NCI-H524 treated with DMSO at 0.1 percent for 48 hours (cell line): Measurements from ENCODE around the gene PRKD2.
"Not testable (repeated sequence)": the region's sequence is repeated elsewhere in the genome, so short reads cannot be mapped to it uniquely, and the experiment has no call there.

Source experiments
- DNase-seq: peaks from one replicate; lab custom pipeline; 2025; lab: John Stamatoyannopoulos, UW

The PRKD2 gene

GRCh38 chr19:46717034-46717715, at the start of gene PRKD2:
TSS of gene PRKD2 (minus strand) at chr19:46717114. CDS start at chr19:46716370, 744 bp downstream.
- no peak for DNase-seq

- no peak for DNase-seq
Observed at GRCh38 chr19:46764817-46765291, 47.9 kb upstream of the PRKD2 start.

- no peak for DNase-seq
Observed at GRCh38 chr19:46762245-46762890, 45.5 kb upstream of the PRKD2 start.

- DNase-seq = no peak
Observed at GRCh38 chr19:46761418-46761831, 44.5 kb upstream of the PRKD2 start.

- not testable (repeated sequence) for DNase-seq
Observed at GRCh38 chr19:46760897-46761296, 44.0 kb upstream of the PRKD2 start.

GRCh38 chr19:46760363-46760762, 43.4 kb upstream of the PRKD2 start:
- DNase-seq = no peak

- DNase-seq = no peak
Observed at GRCh38 chr19:46759817-46760333, 43.0 kb upstream of the PRKD2 start.

GRCh38 chr19:46759206-46759605, 42.3 kb upstream of the PRKD2 start:
- DNase-seq = no peak

GRCh38 chr19:46756544-46756888, 39.6 kb upstream of the PRKD2 start:
- no peak for DNase-seq

- DNase-seq = no peak
Observed at GRCh38 chr19:46755853-46756543, 39.1 kb upstream of the PRKD2 start.

GRCh38 chr19:46755077-46755852, 38.4 kb upstream of the PRKD2 start:
- DNase-seq = no peak

- DNase-seq = peak; percentile 26
Observed at GRCh38 chr19:46753420-46754155, 36.7 kb upstream of the PRKD2 start.

- DNase-seq = no peak
Observed at GRCh38 chr19:46748325-46749109, 31.6 kb upstream of the PRKD2 start.

GRCh38 chr19:46746281-46747057, 29.6 kb upstream of the PRKD2 start, which contains the start of gene STRN4:
TSS of gene STRN4 (minus strand) at chr19:46746450. CDS start at chr19:46746430, 20 bp downstream.
- no peak for DNase-seq

- no peak for DNase-seq
Observed at GRCh38 chr19:46745521-46746280, 28.8 kb upstream of the PRKD2 start, which contains the start of gene FKRP. TSS of gene FKRP (plus strand) at chr19:46746057. CDS start at chr19:46755451, 9,394 bp downstream.

- no peak for DNase-seq
Observed at GRCh38 chr19:46745030-46745429, 28.1 kb upstream of the PRKD2 start.

GRCh38 chr19:46744005-46744691, 27.2 kb upstream of the PRKD2 start:
- DNase-seq = no peak

- no peak for DNase-seq
Observed at GRCh38 chr19:46742926-46743480, 26.1 kb upstream of the PRKD2 start.
